Activated B cell treated with CpG ODN at 0.5 μM for 24 hours (primary cell): Measurements from ENCODE around the gene HOXB8. TPM values are rescaled to one million over a fixed set of nuclear protein-coding genes. Genes with fewer than 3 reads are reported as not detected.
A peak's percentile ranks its signal among the peaks of the same experiment; 100 is the strongest.

Experiments
- ATAC-seq: fragments of 200-7000 bp; cut with Tn5 transposase; one replicate; pipeline ENCODE4 v1.10.0; 2021; ENCODE audit warnings: low read depth, mild to moderate bottlenecking, moderate library complexity
- CTCF ChIA-PET: fragments of 350-600 bp; sonication (Branson Sonifier 250); formaldehyde crosslinking; loops from one replicate; lab custom pipeline; 2021; ENCODE audit warnings: antibody characterized with exemption; lab: Charles Lee
- POLR2A ChIA-PET: fragments of 350-600 bp; sonication (Branson Sonifier 250); formaldehyde crosslinking; loops from one replicate; lab custom pipeline; 2021; ENCODE audit warnings: antibody characterized with exemption; lab: Charles Lee
- DNase-seq: peaks from one replicate; pipeline ENCODE4 v3.0.0; 2022
- H3K27ac Mint-ChIP-seq: one replicate; pipeline ENCODE4 v1.8.0; 2020; ENCODE audit warnings: mixed read lengths
- H3K27me3 Mint-ChIP-seq: one replicate; pipeline ENCODE4 v1.8.0; 2021; ENCODE audit warnings: mixed read lengths
- H3K36me3 Mint-ChIP-seq: one replicate; pipeline ENCODE4 v1.8.0; 2021; ENCODE audit warnings: low read depth, mixed read lengths
- H3K4me1 Mint-ChIP-seq: one replicate; pipeline ENCODE4 v1.8.0; 2021; ENCODE audit warnings: mixed read lengths
- H3K4me3 Mint-ChIP-seq: one replicate; pipeline ENCODE4 v1.8.0; 2020; ENCODE audit warnings: mild to moderate bottlenecking, mixed read lengths
- H3K9me3 Mint-ChIP-seq: one replicate; pipeline ENCODE4 v1.8.0; 2020; ENCODE audit warnings: mixed read lengths
- intact Hi-C: fragments of 100-400 bp; cut with micrococcal nuclease; formaldehyde crosslinking; loops from one replicate; pipeline ENCODE4 v1.15.1; 2024
- total RNA-seq: library from RNA; stranded (reverse); gene quantifications from 2 replicates; pipeline ENCODE4 v1.2.3, GENCODE V29; 2022
- TF ChIP-seq, protein P1 (sequence below): fragments of 200-600 bp; IDR thresholded peaks from one replicate; pipeline ENCODE4 v1.8.0; 2022; ENCODE audit warnings: antibody characterized with exemption, mild to moderate bottlenecking

The HOXB8 gene
- total RNA-seq, 1 donor from 2014 or later: not detected

DNA sequence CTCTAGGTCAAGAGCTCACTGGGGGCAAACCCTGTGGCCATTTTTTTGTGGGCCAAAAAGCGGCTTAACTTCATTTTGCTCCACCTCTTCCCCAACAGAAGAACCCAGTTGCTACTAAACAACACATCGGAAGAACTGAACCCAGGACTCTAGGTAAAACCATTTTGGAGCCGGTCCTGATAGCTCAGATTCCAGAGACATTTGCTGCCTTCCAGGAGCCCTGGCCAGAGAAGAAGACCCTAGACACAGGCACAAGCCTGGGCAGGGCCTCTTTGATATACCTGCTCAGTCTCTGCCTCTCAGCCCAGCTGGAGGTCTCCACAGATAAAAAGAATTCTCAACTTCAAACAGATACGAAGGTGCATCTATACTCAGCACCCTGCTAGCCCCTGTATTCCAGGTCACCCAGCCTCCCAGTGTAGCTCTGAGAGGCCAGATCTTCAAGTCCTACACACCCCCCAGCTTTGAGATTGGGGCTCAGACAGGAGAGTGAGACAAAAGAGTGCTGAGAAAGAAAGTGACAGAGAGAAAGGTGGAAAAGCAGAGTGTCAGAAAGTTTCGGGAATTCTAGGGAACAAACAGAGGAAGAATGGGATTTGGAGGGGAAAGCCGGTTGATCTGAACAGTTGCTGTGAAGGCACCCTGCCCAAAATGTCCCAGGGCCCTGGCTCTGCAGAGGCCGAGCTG lies 17.6 kb upstream of the HOXB8 start:
- CTCF ChIA-PET: interaction anchor here (1.6 to 1.7 kb wide), 2 partner anchors 10 to 14 kb away, joined by 6 to 9 read pairs; no protein-coding TSS in a partner anchor
- peaks cover 85% of the 10 kb centered on the region for H3K27me3 Mint-ChIP-seq
- POLR2A ChIA-PET: interaction anchor here (0.6 kb wide), 1 partner anchor 1051 kb away, joined by 5 read pairs; no protein-coding TSS in a partner anchor
- TF ChIP-seq, protein P1, sequence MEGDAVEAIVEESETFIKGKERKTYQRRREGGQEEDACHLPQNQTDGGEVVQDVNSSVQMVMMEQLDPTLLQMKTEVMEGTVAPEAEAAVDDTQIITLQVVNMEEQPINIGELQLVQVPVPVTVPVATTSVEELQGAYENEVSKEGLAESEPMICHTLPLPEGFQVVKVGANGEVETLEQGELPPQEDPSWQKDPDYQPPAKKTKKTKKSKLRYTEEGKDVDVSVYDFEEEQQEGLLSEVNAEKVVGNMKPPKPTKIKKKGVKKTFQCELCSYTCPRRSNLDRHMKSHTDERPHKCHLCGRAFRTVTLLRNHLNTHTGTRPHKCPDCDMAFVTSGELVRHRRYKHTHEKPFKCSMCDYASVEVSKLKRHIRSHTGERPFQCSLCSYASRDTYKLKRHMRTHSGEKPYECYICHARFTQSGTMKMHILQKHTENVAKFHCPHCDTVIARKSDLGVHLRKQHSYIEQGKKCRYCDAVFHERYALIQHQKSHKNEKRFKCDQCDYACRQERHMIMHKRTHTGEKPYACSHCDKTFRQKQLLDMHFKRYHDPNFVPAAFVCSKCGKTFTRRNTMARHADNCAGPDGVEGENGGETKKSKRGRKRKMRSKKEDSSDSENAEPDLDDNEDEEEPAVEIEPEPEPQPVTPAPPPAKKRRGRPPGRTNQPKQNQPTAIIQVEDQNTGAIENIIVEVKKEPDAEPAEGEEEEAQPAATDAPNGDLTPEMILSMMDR: no peak
- intact Hi-C loops: no loop called here
- no peak overlapping the region for H3K4me3 Mint-ChIP-seq
- no peaks in the 10 kb centered on the region for H3K9me3 Mint-ChIP-seq
- DNase-seq (no peak), ATAC-seq (no peak)
- H3K36me3 Mint-ChIP-seq: no peaks in the 10 kb centered on the region
- no peak overlapping the region for H3K27ac Mint-ChIP-seq
- peaks cover 3% of the 10 kb centered on the region for H3K4me1 Mint-ChIP-seq

DNA sequence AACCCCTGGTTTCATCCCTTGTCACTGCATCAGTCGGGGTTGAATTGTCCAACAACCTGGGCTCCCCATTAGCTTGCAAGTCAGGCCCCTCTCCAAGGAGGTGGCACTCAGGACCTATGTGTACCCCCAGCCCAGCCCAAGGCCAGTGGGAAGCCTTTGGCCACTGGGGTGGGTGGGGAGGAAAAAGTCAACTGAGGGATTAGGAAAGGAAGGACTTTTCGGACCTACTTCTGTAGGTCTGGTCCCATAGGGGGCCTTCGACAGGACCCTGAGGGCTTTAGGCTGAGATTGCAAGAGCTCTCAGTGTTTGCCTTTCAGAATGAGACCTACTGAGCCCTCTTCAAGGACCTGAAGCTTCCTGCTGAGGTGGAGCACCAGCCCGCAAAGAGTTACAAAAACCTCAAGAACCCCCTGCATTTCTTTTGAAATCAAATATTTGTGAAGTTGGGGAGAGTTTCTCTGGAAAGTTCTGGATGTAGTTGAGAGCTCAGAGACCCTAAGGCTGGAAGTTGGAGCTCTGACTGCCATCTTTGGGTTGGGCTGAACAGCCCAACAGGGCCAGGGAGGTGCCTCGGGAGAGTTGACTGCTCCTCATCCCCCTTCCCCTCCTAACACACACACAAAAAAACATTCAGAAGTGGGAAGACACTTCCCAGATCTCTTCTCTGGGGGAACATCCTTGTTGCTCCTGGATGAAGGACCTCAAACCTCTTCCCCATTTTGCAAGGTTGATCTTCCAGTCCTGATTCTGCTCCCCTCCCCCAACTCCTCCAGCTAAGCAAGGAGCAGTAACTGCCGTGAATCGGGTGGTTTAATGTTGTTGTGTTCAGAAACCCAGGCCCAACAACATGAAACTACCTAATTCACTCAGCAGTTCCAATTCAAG lies 16.8 kb upstream of the HOXB8 start:
- Mint-ChIP-seq H3K9me3 (no peaks in the 10 kb centered on the region), H3K27me3 (peaks cover 84% of the 10 kb centered on the region), H3K27ac (no peak overlapping the region), H3K4me1 (peaks cover 4% of the 10 kb centered on the region), H3K4me3 (no peak overlapping the region), H3K36me3 (no peaks in the 10 kb centered on the region)
- TF ChIP-seq, protein P1: no peak
- ATAC-seq (no peak), DNase-seq (peak; percentile 4)
- POLR2A ChIA-PET: interaction anchor here (0.6 kb wide), 1 partner anchor 1051 kb away, joined by 5 read pairs; no protein-coding TSS in a partner anchor
- CTCF ChIA-PET: interaction anchor here (1.6 to 1.7 kb wide), 2 partner anchors 9 to 13 kb away, joined by 6 to 9 read pairs; no protein-coding TSS in a partner anchor
- intact Hi-C loops: no loop called here

DNA sequence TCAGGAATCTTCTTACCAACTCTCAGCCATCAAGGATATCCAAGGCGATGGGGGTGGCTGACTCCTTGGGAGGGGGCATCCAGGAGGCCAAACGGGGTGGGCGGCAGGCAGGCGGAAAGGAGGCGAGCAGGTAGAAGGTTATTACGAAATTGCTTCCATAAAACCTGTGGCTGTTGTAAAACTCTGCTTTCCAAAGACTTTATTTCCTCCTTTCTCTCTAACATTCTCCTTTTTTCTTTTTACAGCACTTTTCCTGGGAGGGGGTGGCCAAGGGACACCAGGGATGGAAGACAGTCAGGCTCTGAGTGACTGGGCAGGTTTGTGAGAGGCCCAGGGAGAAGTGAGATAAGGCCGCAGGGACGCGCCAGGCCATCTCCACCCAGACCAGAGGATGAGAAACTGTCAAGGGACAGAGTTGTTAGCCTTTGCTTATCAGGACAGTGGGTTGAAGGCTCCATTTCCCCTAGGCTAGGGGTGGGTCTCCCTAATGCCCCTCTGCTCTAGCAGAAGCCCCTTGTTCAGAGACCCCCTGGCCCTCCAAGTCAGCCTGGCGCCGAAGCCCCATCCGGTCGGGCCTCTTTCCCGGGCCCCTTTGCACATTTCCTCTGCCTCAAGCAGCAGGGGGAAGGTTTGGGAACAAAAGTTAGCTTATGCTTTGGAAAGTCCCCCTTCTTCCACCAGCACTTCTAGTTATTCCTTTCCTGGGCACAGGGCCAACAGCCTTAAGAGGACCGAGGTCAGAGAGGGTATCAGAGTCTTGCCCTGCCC lies 16.0 kb upstream of the HOXB8 start:
- Mint-ChIP-seq H3K4me1 (peaks cover 9% of the 10 kb centered on the region), H3K9me3 (no peaks in the 10 kb centered on the region), H3K27me3 (peaks cover 78% of the 10 kb centered on the region), H3K36me3 (no peaks in the 10 kb centered on the region), H3K4me3 (no peak overlapping the region), H3K27ac (no peak overlapping the region)
- DNase-seq (no peak), ATAC-seq (no peak)
- ChIA-PET CTCF (interaction anchor here (1.6 kb wide), 1 partner anchor 13 kb away, joined by 6 read pairs; no protein-coding TSS in a partner anchor), POLR2A (interaction anchor here (0.6 kb wide), 1 partner anchor 937 kb away, joined by 3 read pairs; the partner anchor contains the start of gene TBKBP1)
- TF ChIP-seq, protein P1: no peak
- intact Hi-C loops: no loop called here

DNA sequence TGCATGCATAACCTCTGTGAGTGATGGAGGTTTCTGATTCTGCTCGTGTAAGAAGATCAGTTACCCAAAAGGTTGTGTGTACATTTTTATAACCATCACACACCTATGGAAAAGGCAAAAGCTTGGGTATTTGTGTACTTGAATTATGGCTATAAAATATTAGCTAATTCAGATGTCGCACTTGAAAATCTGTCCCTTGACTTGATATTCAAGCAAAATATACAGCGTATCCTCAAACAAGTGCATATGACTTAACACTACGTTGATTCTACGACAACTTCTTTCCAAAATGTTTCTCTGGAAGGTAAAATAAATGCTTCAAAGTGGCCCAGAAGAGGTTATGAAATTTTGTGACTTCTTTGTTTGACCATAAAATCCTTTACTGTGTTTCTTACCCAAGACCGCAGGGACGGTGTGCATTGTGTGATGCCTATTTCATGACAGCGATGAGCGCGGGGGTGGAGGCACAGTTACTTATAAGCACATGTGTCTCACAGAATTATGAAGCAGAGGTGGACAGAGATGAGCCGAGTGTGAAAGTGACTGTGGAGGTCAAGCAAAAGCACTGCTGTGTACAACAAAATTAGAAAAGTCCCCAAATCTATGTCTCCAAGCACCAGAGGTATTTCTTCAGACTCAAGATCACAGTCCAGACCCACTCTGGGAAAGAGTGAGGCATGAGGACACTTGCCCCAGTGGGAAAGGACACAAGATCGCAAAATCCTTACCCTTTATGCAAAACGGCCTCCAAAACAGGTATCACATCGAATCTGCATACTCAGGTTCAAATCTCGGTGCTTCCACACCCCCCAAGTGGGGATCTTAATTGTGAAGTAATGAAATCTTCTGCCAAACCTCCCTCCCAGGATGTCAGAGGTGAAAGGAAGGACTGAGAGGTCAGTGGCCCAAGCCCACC lies 15.2 kb upstream of the HOXB8 start:
- TF ChIP-seq, protein P1: no peak
- peaks cover 15% of the 10 kb centered on the region for H3K4me1 Mint-ChIP-seq
- intact Hi-C loops: no loop called here
- no peaks in the 10 kb centered on the region for H3K9me3 Mint-ChIP-seq
- ATAC-seq: no peak
- ChIA-PET POLR2A (interaction anchor here (0.5 kb wide), 1 partner anchor 98 kb away, joined by 4 read pairs; the partner anchor contains the start of gene HOXB13), CTCF (interaction anchor here (1.2 kb wide), 1 partner anchor 604 kb away, joined by 3 read pairs; no protein-coding TSS in a partner anchor)
- H3K36me3 Mint-ChIP-seq: no peaks in the 10 kb centered on the region
- DNase-seq: no peak
- peaks cover 73% of the 10 kb centered on the region for H3K27me3 Mint-ChIP-seq
- no peak overlapping the region for H3K27ac Mint-ChIP-seq
- no peak overlapping the region for H3K4me3 Mint-ChIP-seq
